Sigmoid colon (tissue), 4 donors: ENCODE results near the gene HINFP.

Experiments used
- CTCF ChIP-seq, 4 experiments: fragments of 450-650 bp in 3 of 4; fragments of 200-600 bp in 1 of 4; IDR thresholded peaks; one replicate each; pipeline ENCODE4 v1.5.1; 2016 to 2019; ENCODE audit warnings: antibody characterized with exemption in 4 of 4, mild to moderate bottlenecking in 3 of 4, moderate library complexity in 2 of 4
- POLR2A ChIP-seq, 2 donors: fragments of 450-650 bp; IDR thresholded peaks; one replicate each; pipeline ENCODE4 v1.6.1; 2016; ENCODE audit warnings: antibody characterized with exemption in 2 of 2, mild to moderate bottlenecking in 2 of 2, moderate library complexity in 2 of 2
- POLR2AphosphoS5 ChIP-seq, 4 donors: sonication (generic); formaldehyde crosslinking; IDR thresholded peaks; one replicate each; pipeline ENCODE4 v1.6.1; 2017; ENCODE audit warnings: antibody characterized with exemption in 4 of 4

- TF ChIP-seq CTCF (IDR thresholded peaks at IDR 0.05) = no peak
- no peak for TF ChIP-seq POLR2A (IDR thresholded peaks at IDR 0.05)
- TF ChIP-seq POLR2AphosphoS5 (IDR thresholded peaks at IDR 0.05) = no peak
These were observed 21.0 kb upstream of the HINFP start for GRCh38 chr11:119100246-119100970.
